ENCODE data around the gene KRT6B.

DNA sequence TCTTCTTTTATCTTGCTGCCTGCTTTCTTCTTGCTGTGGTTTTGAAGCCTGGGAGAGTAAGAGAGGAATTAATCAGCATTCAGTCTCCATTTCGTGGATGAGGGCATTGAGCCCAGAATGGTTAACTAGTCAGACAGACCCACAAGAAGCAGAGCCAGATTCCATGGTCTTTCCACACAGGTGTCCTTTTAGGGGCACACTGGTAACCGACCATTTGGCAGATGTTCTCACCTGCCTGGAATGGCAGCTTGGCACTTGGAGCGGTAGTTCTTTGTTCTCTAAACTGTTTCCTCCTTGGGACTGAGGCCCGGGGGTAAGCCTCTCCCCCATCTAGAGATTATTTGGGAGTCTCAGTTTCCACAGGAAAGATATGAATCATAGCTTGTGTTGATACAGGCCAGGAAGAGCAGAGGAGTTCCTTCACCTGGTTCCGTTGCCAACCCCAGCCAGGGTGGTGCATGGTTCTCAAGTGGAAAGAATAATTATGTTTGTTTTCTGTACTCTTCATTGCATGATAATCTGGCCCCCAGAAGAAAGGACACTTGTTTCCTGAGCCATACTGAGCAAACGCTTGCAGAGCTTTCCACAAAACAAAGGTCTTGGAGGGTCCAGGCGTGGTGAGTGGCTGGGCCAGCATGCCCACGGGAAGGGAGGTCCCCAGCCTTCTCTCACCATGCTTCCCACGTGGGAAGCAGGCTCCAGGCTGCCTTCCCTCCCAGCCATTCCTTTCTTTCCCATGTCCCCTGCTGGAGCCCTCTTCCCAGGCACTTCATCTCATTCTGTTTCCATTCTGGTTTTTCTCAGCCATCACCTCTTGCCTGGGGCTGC, 15.7 kb downstream of the KRT6B start:
- no peak for TF ChIP-seq CEBPB (IDR thresholded peaks at IDR 0.05)
- TF ChIP-seq TAF1 (IDR thresholded peaks at IDR 0.05; ENCODE audit: low read depth), result no peak
- no peak for TF ChIP-seq RAD21 (IDR thresholded peaks at IDR 0.05; ENCODE audit: low read depth)
- TF ChIP-seq, protein P1, sequence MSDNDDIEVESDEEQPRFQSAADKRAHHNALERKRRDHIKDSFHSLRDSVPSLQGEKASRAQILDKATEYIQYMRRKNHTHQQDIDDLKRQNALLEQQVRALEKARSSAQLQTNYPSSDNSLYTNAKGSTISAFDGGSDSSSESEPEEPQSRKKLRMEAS (IDR thresholded peaks at IDR 0.05), result no peak
- no peak for TF ChIP-seq ZBTB7A (IDR thresholded peaks at IDR 0.05; ENCODE audit: low read depth)
- no peak for TF ChIP-seq EGR1 (IDR thresholded peaks at IDR 0.05)
- TF ChIP-seq, protein P2, sequence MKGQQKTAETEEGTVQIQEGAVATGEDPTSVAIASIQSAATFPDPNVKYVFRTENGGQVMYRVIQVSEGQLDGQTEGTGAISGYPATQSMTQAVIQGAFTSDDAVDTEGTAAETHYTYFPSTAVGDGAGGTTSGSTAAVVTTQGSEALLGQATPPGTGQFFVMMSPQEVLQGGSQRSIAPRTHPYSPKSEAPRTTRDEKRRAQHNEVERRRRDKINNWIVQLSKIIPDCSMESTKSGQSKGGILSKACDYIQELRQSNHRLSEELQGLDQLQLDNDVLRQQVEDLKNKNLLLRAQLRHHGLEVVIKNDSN (IDR thresholded peaks at IDR 0.05), result no peak
- peak; percentile 22; the same call in 1 of the 2 replicates for TF ChIP-seq EP300 (IDR thresholded peaks at IDR 0.05; ENCODE audit: borderline replicate concordance)
- TF ChIP-seq, protein P3, sequence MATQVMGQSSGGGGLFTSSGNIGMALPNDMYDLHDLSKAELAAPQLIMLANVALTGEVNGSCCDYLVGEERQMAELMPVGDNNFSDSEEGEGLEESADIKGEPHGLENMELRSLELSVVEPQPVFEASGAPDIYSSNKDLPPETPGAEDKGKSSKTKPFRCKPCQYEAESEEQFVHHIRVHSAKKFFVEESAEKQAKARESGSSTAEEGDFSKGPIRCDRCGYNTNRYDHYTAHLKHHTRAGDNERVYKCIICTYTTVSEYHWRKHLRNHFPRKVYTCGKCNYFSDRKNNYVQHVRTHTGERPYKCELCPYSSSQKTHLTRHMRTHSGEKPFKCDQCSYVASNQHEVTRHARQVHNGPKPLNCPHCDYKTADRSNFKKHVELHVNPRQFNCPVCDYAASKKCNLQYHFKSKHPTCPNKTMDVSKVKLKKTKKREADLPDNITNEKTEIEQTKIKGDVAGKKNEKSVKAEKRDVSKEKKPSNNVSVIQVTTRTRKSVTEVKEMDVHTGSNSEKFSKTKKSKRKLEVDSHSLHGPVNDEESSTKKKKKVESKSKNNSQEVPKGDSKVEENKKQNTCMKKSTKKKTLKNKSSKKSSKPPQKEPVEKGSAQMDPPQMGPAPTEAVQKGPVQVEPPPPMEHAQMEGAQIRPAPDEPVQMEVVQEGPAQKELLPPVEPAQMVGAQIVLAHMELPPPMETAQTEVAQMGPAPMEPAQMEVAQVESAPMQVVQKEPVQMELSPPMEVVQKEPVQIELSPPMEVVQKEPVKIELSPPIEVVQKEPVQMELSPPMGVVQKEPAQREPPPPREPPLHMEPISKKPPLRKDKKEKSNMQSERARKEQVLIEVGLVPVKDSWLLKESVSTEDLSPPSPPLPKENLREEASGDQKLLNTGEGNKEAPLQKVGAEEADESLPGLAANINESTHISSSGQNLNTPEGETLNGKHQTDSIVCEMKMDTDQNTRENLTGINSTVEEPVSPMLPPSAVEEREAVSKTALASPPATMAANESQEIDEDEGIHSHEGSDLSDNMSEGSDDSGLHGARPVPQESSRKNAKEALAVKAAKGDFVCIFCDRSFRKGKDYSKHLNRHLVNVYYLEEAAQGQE (IDR thresholded peaks at IDR 0.05; ENCODE audit: low read depth), result no peak
- TF ChIP-seq YY1 (IDR thresholded peaks at IDR 0.05; ENCODE audit: low read depth), result no peak
